SU-DHL-6 (cell line): Measurements from ENCODE around the gene FAM83G.

Experiments used
- H2AFZ ChIP-seq: fragments of 200-600 bp; sonication (generic); 2 replicates; pipeline ENCODE4 v1.6.1; 2014; ENCODE audit warnings: low read depth, mild to moderate bottlenecking, moderate library complexity, mixed read lengths, antibody characterized with exemption, low read length; ENCODE audit not compliant: severe bottlenecking
- H3F3A ChIP-seq: fragments of 200-600 bp; shearing (Covaris generic); 2 replicates; pipeline ENCODE4 v1.6.0; 2016; ENCODE audit warnings: antibody characterized with exemption, mild to moderate bottlenecking; ENCODE audit not compliant: insufficient read depth
- H3K27ac ChIP-seq: fragments of 200-600 bp; sonication (generic); 2 replicates; pipeline ENCODE4 v1.5.1; 2016; ENCODE audit warnings: low read depth, mild to moderate bottlenecking, low read length, moderate library complexity, mixed read lengths
- H3K27me3 ChIP-seq: fragments of 200-600 bp; sonication (generic), shearing (Covaris generic); 2 replicates; pipeline ENCODE4 v1.6.0; 2014; ENCODE audit warnings: mild to moderate bottlenecking, low read length
- H3K36me3 ChIP-seq: fragments of 200-600 bp; sonication (generic); 2 replicates; pipeline ENCODE4 v1.6.1; 2014; ENCODE audit warnings: mild to moderate bottlenecking, low read length, mixed read lengths
- H3K4me2 ChIP-seq: fragments of 300-600, 200-600 bp; shearing (Covaris generic), sonication (generic); 2 replicates; pipeline ENCODE4 v1.6.0; 2014; ENCODE audit warnings: low read length, low read depth, mild to moderate bottlenecking; ENCODE audit not compliant: poor library complexity, severe bottlenecking
- H3K4me3 ChIP-seq: fragments of 200-600 bp; sonication (generic); 2 replicates; pipeline ENCODE4 v1.5.1; 2014; ENCODE audit warnings: antibody characterized with exemption, low read length, mild to moderate bottlenecking, mixed read lengths; ENCODE audit not compliant: insufficient read depth, poor library complexity, severe bottlenecking
- H3K79me2 ChIP-seq: fragments of 200-600 bp; sonication (generic); 2 replicates; pipeline ENCODE4 v1.6.1; 2014; ENCODE audit warnings: mild to moderate bottlenecking, low read length, moderate library complexity; ENCODE audit not compliant: insufficient read depth
- H3K9ac ChIP-seq: fragments of 200-600 bp; sonication (generic); 2 replicates; pipeline ENCODE4 v1.7.0; 2014; ENCODE audit warnings: mild to moderate bottlenecking, low read length
- H3K9me2 ChIP-seq: fragments of 200-600 bp; sonication (generic); replicated peaks from 2 replicates; pipeline ENCODE4 v1.6.1; 2014; ENCODE audit warnings: low read length; ENCODE audit not compliant: insufficient read depth
- H3K9me3 ChIP-seq: fragments of 200-600 bp; sonication (generic); 2 replicates; pipeline ENCODE4 v1.6.1; 2014; ENCODE audit warnings: low read length, mixed read lengths; ENCODE audit not compliant: insufficient read depth
- H4K20me1 ChIP-seq: fragments of 200-600 bp; sonication (generic); 2 replicates; pipeline ENCODE4 v1.6.1; 2014; ENCODE audit warnings: low read depth, mild to moderate bottlenecking, antibody characterized with exemption, low read length, moderate library complexity, mixed read lengths
- EZH2phosphoT487 ChIP-seq: fragments of 200-600 bp; sonication (generic), shearing (Covaris generic); conservative IDR thresholded peaks from 2 replicates; pipeline ENCODE4 v1.6.1; 2018; ENCODE audit warnings: mild to moderate bottlenecking, antibody characterized with exemption, low read length, moderate library complexity, mixed read lengths
- TF ChIP-seq, protein P1 (sequence below): fragments of 200-600 bp; sonication (generic); IDR thresholded peaks from one replicate; pipeline ENCODE4 v1.5.1; 2017; ENCODE audit warnings: antibody characterized with exemption, mild to moderate bottlenecking, low read length, moderate library complexity; ENCODE audit not compliant: insufficient read depth, poor library complexity, severe bottlenecking

The FAM83G gene

DNA sequence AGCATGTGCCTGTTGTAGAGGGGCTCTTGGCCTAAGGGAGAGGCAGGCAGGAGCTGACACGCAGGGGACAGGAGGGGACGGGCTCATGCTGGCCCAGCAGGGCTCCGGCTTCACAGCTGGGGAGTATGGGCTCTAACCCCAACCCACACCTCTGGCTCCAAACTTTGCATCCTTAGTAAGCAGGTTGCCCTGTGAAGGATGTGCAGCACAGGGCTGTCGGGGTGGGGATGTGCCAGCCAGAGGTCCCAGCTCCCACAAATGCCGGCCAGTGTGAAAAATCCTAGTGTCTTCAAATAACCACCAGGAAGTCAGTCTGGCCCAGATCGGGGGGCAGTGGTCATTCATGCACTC is 14.0 kb upstream of the FAM83G start:
- Histone ChIP-seq H3K9me2 (no peaks in the 10 kb centered on the region), H4K20me1 (no peaks in the 10 kb centered on the region), H3K27me3 (no peaks in the 10 kb centered on the region)

DNA sequence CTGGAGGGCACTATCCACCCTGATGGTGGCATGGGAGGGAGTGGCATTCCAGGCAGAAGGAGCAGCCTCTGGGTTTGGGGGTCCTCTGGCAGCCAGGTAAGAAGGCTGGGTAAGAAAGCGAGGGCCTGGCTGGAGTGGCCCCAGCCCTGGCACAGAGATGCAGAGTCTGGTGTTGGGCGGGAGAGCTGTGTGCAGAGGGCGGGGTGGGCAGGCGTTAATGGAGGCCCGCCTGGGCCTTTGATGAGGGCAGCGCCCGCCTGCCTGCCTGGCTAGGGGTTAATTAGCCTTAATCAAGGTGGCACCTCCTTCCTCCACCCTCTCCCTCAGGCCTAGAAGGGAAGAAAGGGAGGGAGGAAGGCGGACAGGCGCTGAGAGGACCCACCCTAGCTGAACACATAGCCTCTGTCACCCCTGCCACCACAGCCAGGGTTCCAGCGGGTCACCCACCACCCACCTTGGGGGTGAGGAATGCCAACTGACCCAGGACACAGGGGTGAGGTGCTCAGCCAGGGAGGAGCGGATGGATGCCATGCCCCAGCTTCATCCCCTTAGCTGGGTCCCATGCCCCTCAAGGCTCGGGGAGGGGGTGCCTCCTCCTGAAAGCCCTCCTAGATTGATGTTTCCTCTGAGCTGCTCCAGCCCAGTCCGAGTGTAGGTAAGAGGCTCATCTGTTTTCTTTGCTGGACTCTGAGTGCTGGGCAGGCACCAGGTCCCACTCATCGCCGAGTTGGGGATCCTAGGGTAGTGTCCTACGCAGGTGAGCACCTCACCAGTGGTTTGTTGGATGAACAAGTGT is 13.4 kb upstream of the FAM83G start:
- H3K36me3 ChIP-seq: no peaks in the 10 kb centered on the region
- no peak overlapping the region for H2AFZ ChIP-seq
- H4K20me1 ChIP-seq: no peaks in the 10 kb centered on the region
- H3K4me2 ChIP-seq: no peak overlapping the region
- TF ChIP-seq, protein P1, sequence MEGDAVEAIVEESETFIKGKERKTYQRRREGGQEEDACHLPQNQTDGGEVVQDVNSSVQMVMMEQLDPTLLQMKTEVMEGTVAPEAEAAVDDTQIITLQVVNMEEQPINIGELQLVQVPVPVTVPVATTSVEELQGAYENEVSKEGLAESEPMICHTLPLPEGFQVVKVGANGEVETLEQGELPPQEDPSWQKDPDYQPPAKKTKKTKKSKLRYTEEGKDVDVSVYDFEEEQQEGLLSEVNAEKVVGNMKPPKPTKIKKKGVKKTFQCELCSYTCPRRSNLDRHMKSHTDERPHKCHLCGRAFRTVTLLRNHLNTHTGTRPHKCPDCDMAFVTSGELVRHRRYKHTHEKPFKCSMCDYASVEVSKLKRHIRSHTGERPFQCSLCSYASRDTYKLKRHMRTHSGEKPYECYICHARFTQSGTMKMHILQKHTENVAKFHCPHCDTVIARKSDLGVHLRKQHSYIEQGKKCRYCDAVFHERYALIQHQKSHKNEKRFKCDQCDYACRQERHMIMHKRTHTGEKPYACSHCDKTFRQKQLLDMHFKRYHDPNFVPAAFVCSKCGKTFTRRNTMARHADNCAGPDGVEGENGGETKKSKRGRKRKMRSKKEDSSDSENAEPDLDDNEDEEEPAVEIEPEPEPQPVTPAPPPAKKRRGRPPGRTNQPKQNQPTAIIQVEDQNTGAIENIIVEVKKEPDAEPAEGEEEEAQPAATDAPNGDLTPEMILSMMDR: no peak
- TF ChIP-seq EZH2phosphoT487: no peak
- H3K27me3 ChIP-seq: no peaks in the 10 kb centered on the region
- no peak overlapping the region for H3K27ac ChIP-seq
- H3K4me3 ChIP-seq: no peak overlapping the region
- no peaks in the 10 kb centered on the region for H3K79me2 ChIP-seq
- no peaks in the 10 kb centered on the region for H3K9me2 ChIP-seq
- H3F3A ChIP-seq: peaks cover 25% of the 10 kb centered on the region
- H3K9ac ChIP-seq: no peak overlapping the region
- no peaks in the 10 kb centered on the region for H3K9me3 ChIP-seq

More for the DNA sequence above, 14.0 kb upstream of the FAM83G start:
- no peak overlapping the region for H3K9ac ChIP-seq
- no peak overlapping the region for H2AFZ ChIP-seq
- H3K4me3 ChIP-seq: no peak overlapping the region
- H3K27ac ChIP-seq: no peak overlapping the region
- H3K4me2 ChIP-seq: no peak overlapping the region
- H3F3A ChIP-seq: peaks cover 29% of the 10 kb centered on the region
- no peaks in the 10 kb centered on the region for H3K9me3 ChIP-seq
- TF ChIP-seq, protein P1: no peak
- TF ChIP-seq EZH2phosphoT487: no peak
- no peaks in the 10 kb centered on the region for H3K36me3 ChIP-seq
- no peaks in the 10 kb centered on the region for H3K79me2 ChIP-seq

DNA sequence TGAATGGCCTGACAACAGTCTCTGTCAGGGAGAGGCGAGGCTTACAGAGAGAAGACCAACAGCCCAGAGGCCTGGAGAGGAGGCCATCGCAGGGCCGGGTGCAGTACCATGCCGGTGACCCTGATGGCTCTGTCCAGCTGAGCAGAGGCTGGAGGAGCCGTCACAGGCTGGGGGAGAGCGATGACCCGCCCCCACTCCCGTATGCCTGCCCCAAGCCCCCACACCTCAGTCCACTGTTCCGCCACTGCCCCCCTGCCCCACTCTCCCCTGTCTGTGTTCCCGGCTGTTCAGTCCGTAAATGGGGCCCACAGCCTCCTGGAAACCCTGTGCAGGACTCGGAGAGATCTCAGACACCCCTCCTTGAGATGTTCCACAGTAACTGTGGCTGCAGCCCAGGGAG is 12.8 kb upstream of the FAM83G start:
- Histone ChIP-seq H3K36me3 (no peaks in the 10 kb centered on the region), H2AFZ (no peak overlapping the region), H3K4me3 (no peak overlapping the region), H3F3A (peaks cover 19% of the 10 kb centered on the region), H3K27ac (no peak overlapping the region), H3K27me3 (no peaks in the 10 kb centered on the region), H3K9me2 (no peaks in the 10 kb centered on the region), H4K20me1 (no peaks in the 10 kb centered on the region), H3K4me2 (no peak overlapping the region), H3K9ac (no peak overlapping the region), H3K9me3 (no peaks in the 10 kb centered on the region), H3K79me2 (no peaks in the 10 kb centered on the region)
- TF ChIP-seq, protein P1: no peak
- no peak for TF ChIP-seq EZH2phosphoT487
